CD4-positive, alpha-beta T cell (primary cell): ENCODE results near the gene ZNF747. TPM values are rescaled to one million over a fixed set of nuclear protein-coding genes. Genes with fewer than 3 reads are reported as not detected.
"Not testable (repeated sequence)": the region's sequence is repeated elsewhere in the genome, so short reads cannot be mapped to it uniquely, and the experiment has no call there.

Source experiments
- ATAC-seq: fragments of 200-7000 bp; cut with Tn5 transposase; one replicate; pipeline ENCODE4 v1.10.0; 2022; ENCODE audit warnings: mild to moderate bottlenecking; ENCODE audit not compliant: poor library complexity
- CTCF ChIA-PET: fragments of 350-600 bp; sonication (Branson Sonifier 250); formaldehyde crosslinking; loops from one replicate; lab custom pipeline; 2021; ENCODE audit warnings: antibody characterized with exemption, inconsistent platforms; lab: Charles Lee
- POLR2A ChIA-PET: fragments of 350-600 bp; sonication (Branson Sonifier 250); formaldehyde crosslinking; loops from one replicate; lab custom pipeline; 2021; ENCODE audit warnings: antibody characterized with exemption, inconsistent platforms; lab: Charles Lee
- DNase-seq, 14 experiments: peaks; one replicate each; pipeline ENCODE4 v3.0.0-alpha.2; 2013 to 2020; ENCODE audit warnings: mixed read lengths in 2 of 14
- H3K27ac ChIP-seq, 2 donors: one replicate each; pipeline versions ENCODE4 v1.5.1 to v1.7.0; 2013; ENCODE audit warnings: low read length in 2 of 2, low read depth in 1 of 2, mild to moderate bottlenecking in 1 of 2
- H3K27me3 ChIP-seq, 2 experiments: 1 replicate in 1 of 2; 2 replicates in 1 of 2; pipeline versions ENCODE4 v1.6.1 to v1.7.0; 2013; ENCODE audit warnings: low read length in 2 of 2, control low read depth in 1 of 2, mild to moderate bottlenecking in 1 of 2, moderate library complexity in 1 of 2; ENCODE audit not compliant: insufficient read depth in 2 of 2, control insufficient read depth in 1 of 2
- H3K36me3 ChIP-seq: one replicate; pipeline ENCODE4 v1.6.1; 2013; ENCODE audit warnings: low read length, control low read depth; ENCODE audit not compliant: insufficient read depth
- H3K4me1 ChIP-seq: one replicate; pipeline ENCODE4 v1.6.1; 2013; ENCODE audit warnings: low read length, control low read depth; ENCODE audit not compliant: insufficient read depth
- H3K4me3 ChIP-seq: one replicate; pipeline ENCODE4 v1.5.1; 2013; ENCODE audit warnings: mild to moderate bottlenecking, low read length, moderate library complexity
- H3K9me3 ChIP-seq, 2 experiments: 1 replicate in 1 of 2; 2 replicates in 1 of 2; pipeline versions ENCODE4 v1.6.1 to v1.7.0; 2013; ENCODE audit warnings: low read length in 2 of 2, mild to moderate bottlenecking in 2 of 2, control low read depth in 1 of 2, moderate library complexity in 1 of 2; ENCODE audit not compliant: control insufficient read depth in 1 of 2, insufficient read depth in 1 of 2
- H3K27ac Mint-ChIP-seq: one replicate; pipeline ENCODE4 v1.8.0; 2020; ENCODE audit warnings: mixed read lengths
- H3K27me3 Mint-ChIP-seq: one replicate; pipeline ENCODE4 v1.8.0; 2021; ENCODE audit warnings: mixed read lengths
- H3K36me3 Mint-ChIP-seq: one replicate; pipeline ENCODE4 v1.8.0; 2021; ENCODE audit warnings: low read depth, mixed read lengths
- H3K4me1 Mint-ChIP-seq: one replicate; pipeline ENCODE4 v1.8.0; 2021; ENCODE audit warnings: low read depth, mixed read lengths
- H3K4me3 Mint-ChIP-seq: one replicate; pipeline ENCODE4 v1.8.0; 2020; ENCODE audit warnings: mild to moderate bottlenecking, mixed read lengths
- H3K9me3 Mint-ChIP-seq: one replicate; pipeline ENCODE4 v1.8.0; 2020; ENCODE audit warnings: mixed read lengths
- intact Hi-C, 2 experiments: fragments of 100-400 bp; cut with DNase I in 1 of 2; cut with micrococcal nuclease in 1 of 2; formaldehyde crosslinking; loops; one replicate each; pipeline versions ENCODE4 v1.15.1 to v1.9.0; 2023 to 2025; cut with DNase I, micrococcal nuclease
- total RNA-seq, 174 experiments: library from RNA in 2 of 174; stranded (reverse) in 2 of 174; gene quantifications; one replicate each; pipeline ENCODE4 v1.2.3 and lab custom pipeline; 2021 to 2026
- TF ChIP-seq, protein P1 (sequence below): fragments of 200-600 bp; IDR thresholded peaks from one replicate; pipeline ENCODE4 v1.8.0; 2022; ENCODE audit warnings: antibody characterized with exemption, mild to moderate bottlenecking

The ZNF747 gene
- total RNA-seq, 2 experiments from 2014 or later: 6.3 to 6.7 TPM

DNA sequence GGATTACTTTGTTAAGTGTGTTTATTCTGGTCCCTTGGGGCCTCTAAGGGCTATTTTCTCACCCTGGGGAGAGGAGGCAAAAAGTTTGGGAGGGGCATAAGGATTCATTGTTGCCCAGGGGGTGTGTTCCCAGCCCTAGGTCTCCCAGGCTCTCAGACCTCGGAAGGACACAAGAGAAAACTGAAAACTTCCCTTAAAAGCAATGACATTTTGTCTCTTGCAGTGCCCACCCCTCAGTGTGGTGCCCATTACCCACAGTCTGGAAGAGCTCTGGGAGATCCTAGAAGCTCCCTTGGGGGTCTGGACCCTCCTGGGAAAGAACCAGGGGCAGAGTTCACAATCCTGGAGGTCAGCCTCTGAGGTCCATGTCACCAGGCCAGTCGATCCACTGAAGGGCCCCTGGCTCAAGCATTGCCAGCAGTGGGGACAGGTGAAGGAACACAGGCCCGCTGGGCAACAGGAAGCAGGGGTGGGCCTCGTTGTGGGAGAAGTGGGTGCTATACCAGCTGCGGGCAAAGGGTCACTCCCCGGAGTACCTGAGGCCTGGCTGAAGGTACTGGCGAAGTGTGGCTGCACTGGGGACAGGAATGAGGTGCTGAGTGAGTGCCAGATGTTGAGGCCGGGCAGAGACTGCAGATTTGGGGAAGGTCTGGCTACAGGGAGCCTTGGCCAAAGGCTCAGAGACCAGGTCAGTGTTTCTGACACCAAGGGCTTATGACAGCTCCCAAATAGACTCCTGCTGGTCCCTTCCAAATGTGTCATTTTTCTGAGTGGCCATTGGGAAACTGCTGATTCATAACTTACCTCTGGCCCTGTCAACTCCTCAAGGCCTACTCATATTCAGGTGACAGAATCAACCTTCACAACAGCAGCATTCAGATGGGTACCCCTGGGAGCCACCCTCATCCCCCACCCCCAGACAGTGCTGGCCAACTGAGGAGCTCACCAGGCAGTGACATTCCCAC, 4.6 kb upstream of the ZNF747 start:
- H3K27me3 Mint-ChIP-seq: no peaks in the 10 kb centered on the region
- POLR2A ChIA-PET: no interaction called here
- intact Hi-C loops: loop anchor here in 1 of 2 experiments (5.0 kb wide), 2 partner anchors 58 to 92 kb away; partner anchors contain the start of gene SEPHS2
- no peak overlapping the region for H3K27ac Mint-ChIP-seq
- H3K4me3 Mint-ChIP-seq: no peak overlapping the region
- H3K4me3 ChIP-seq: no peak overlapping the region
- TF ChIP-seq, protein P1, sequence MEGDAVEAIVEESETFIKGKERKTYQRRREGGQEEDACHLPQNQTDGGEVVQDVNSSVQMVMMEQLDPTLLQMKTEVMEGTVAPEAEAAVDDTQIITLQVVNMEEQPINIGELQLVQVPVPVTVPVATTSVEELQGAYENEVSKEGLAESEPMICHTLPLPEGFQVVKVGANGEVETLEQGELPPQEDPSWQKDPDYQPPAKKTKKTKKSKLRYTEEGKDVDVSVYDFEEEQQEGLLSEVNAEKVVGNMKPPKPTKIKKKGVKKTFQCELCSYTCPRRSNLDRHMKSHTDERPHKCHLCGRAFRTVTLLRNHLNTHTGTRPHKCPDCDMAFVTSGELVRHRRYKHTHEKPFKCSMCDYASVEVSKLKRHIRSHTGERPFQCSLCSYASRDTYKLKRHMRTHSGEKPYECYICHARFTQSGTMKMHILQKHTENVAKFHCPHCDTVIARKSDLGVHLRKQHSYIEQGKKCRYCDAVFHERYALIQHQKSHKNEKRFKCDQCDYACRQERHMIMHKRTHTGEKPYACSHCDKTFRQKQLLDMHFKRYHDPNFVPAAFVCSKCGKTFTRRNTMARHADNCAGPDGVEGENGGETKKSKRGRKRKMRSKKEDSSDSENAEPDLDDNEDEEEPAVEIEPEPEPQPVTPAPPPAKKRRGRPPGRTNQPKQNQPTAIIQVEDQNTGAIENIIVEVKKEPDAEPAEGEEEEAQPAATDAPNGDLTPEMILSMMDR: no peak
- H3K9me3 ChIP-seq: no peaks in the 10 kb centered on the region
- H3K36me3 Mint-ChIP-seq: peaks cover 16% of the 10 kb centered on the region
- H3K4me1 Mint-ChIP-seq: peaks cover 31% of the 10 kb centered on the region
- H3K36me3 ChIP-seq: no peaks in the 10 kb centered on the region
- H3K27me3 ChIP-seq: no peaks in the 10 kb centered on the region
- CTCF ChIA-PET: no interaction called here
- ATAC-seq: no peak
- H3K27ac ChIP-seq: no peak overlapping the region
- peaks cover 25% of the 10 kb centered on the region for H3K4me1 ChIP-seq
- H3K9me3 Mint-ChIP-seq: no peaks in the 10 kb centered on the region
- DNase-seq: no peak

DNA sequence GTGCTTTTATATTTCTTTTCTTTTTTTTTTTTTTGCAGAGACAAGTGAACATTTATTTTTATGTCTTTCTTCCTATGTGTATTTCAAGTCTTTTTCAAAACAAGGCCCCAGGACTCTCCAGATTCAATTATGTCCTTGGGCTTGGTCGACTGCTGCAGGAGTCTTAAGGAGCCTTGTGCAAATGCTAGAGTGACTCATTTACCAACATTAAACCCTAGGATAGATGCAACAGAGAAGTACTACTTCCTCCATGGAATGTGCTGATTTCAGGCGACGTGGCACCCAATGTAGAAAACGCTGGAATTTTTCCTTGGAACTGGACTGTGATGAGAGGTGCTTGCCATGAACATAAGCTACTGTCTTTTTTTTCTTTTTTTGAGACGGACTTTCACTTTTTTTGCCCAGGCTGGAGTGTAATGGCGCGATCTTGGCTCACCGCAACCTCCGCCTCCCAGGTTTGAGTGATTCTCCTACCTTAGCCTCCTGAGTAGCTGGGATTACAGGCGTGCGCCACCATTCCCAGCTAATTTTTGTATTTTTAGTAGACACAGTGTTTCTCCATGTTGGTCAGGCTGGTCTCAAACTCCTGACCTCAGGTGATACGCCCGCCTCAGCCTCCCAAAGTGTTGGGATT, 1.9 kb upstream of the ZNF747 start:
- intact Hi-C loops: loop anchor here in 1 of 2 experiments (5.0 kb wide), 2 partner anchors 61 to 89 kb away; partner anchors contain the start of gene SEPHS2
- Histone ChIP-seq H3K27ac (peak overlapping the region in 1 of 2 donors; percentile 85), H3K4me1 (peaks cover 40% of the 10 kb centered on the region), H3K36me3 (peaks cover 11% of the 10 kb centered on the region)
- peak overlapping the region; percentile 99 for H3K27ac Mint-ChIP-seq
- not testable (repeated sequence) for H3K27me3 ChIP-seq, H3K9me3 Mint-ChIP-seq, H3K9me3 ChIP-seq, ATAC-seq, DNase-seq, H3K27me3 Mint-ChIP-seq, H3K4me3 ChIP-seq
- POLR2A ChIA-PET: interaction anchor here (1.1 to 3.6 kb wide), 14 partner anchors 10 to 165 kb away, joined by 3 to 116 read pairs (median 14); partner anchors contain the start of genes DCTPP1, SEPTIN1, ZNF688 and ZNF764
- H3K36me3 Mint-ChIP-seq: peaks cover 19% of the 10 kb centered on the region
- peaks cover 35% of the 10 kb centered on the region for H3K4me1 Mint-ChIP-seq
- H3K4me3 Mint-ChIP-seq: peak overlapping the region; percentile 94
- CTCF ChIA-PET: interaction anchor here (1.1 to 4.2 kb wide), 13 partner anchors 16 to 106 kb away, joined by 3 to 68 read pairs (median 9); partner anchors contain the start of genes DCTPP1, ZNF689, ZNF764 and ZNF785

DNA sequence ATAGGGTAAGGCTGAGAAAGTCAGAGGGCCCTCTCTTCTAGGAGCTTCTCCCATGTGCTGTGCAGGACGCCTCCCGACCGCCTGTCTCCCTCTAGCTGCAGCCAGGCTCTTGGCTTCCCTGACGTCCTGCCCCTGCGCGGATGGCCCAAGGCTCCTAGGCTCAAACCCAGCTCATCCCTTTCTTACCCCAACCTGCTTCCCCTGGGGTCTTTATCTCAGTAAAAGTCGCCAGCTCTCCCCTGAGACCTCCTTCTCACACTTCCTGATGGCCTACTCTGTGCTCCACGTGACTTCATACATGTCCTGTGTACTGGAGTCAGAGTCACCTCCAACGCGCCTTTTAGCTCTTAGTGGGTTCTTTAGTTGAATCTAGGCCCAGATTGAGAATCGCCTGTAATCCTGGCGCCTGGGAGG, 1.1 kb upstream of the ZNF747 start:
- peak overlapping the region; percentile 87 for H3K4me3 ChIP-seq
- ATAC-seq (peak; percentile 62), DNase-seq (peak; percentile 40 to 83 (median 55))
- peaks cover 17% of the 10 kb centered on the region for H3K36me3 ChIP-seq
- POLR2A ChIA-PET: interaction anchor here (0.7 to 3.6 kb wide), 30 partner anchors 8 to 444 kb away, joined by 3 to 116 read pairs (median 7); partner anchors contain the start of genes DCTPP1, FBRS, SEPHS2 and SEPTIN1
- CTCF ChIA-PET: interaction anchor here (0.7 to 4.2 kb wide), 23 partner anchors 8 to 123 kb away, joined by 3 to 68 read pairs (median 5); partner anchors contain the start of genes DCTPP1, FBRS, SEPHS2 and ZNF688
- Mint-ChIP-seq H3K27me3 (no peaks in the 10 kb centered on the region), H3K27ac (peak overlapping the region; percentile 99), H3K36me3 (peaks cover 20% of the 10 kb centered on the region), H3K9me3 (no peaks in the 10 kb centered on the region), H3K4me3 (peak overlapping the region; percentile 94), H3K4me1 (peaks cover 35% of the 10 kb centered on the region)
- peak overlapping the region; percentile 85 to 96 for H3K27ac ChIP-seq
- H3K9me3 ChIP-seq: no peaks in the 10 kb centered on the region
- peaks cover 40% of the 10 kb centered on the region for H3K4me1 ChIP-seq
- TF ChIP-seq, protein P1: peak; percentile 57
- intact Hi-C loops: loop anchor here (1.0 to 5.0 kb wide), 10 partner anchors 15 to 105 kb away; partner anchors contain the start of genes DCTPP1 (in 1 of the 2), SEPHS2 (in 1 of the 2), ZNF689 (in 1 of the 2) and ZNF764 (in 1 of the 2)
- H3K27me3 ChIP-seq: no peaks in the 10 kb centered on the region
